Muscle of back (tissue), 13 donors: Measurements from ENCODE around the gene PEX14. TPM values are rescaled to one million over a fixed set of nuclear protein-coding genes. Genes with fewer than 3 reads are reported as not detected.
"Not testable (repeated sequence)": the region's sequence is repeated elsewhere in the genome, so short reads cannot be mapped to it uniquely, and the experiment has no call there.

Experiments used
- DNase-seq, 3 donors: peaks; one replicate each; pipeline versions ENCODE4 v3.0.0 to v3.0.0-alpha.2; 2013
- long read RNA-seq, 9 donors: transcript quantifications; one replicate each; lab custom pipeline, GENCODE V29; 2026
- polyA plus RNA-seq, 10 donors: library from polyadenylated mRNA; unstranded; fragments of 120-200 nt; gene quantifications; one replicate each; pipeline ENCODE4 v1.2.1, GENCODE V29; 2013; ENCODE audit not compliant: insufficient read length in 10 of 10

Gene PEX14, protein sequence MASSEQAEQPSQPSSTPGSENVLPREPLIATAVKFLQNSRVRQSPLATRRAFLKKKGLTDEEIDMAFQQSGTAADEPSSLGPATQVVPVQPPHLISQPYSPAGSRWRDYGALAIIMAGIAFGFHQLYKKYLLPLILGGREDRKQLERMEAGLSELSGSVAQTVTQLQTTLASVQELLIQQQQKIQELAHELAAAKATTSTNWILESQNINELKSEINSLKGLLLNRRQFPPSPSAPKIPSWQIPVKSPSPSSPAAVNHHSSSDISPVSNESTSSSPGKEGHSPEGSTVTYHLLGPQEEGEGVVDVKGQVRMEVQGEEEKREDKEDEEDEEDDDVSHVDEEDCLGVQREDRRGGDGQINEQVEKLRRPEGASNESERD
- polyA plus RNA-seq, result 10 to 100 TPM; 11.2 to 14.8 (median 13.6) TPM
- long read RNA-seq, donor 1, transcript PEX14-201 (9 exons, 1,985 nt), result major isoform, 6 of 6 reads
- long read RNA-seq, donor 1, partial matches to known transcripts, result 0 of 6 reads
- long read RNA-seq, donor 1, other reads (novel, unspliced or antisense), result 0 of 6 reads
- long read RNA-seq, donor 2, partial matches to known transcripts, result 0 of 3 reads
- long read RNA-seq, donor 2, other reads (novel, unspliced or antisense), result 0 of 3 reads
- long read RNA-seq, donor 3, result 0 reads
- long read RNA-seq, donor 4, partial matches to known transcripts, result 6 of 8 reads
- long read RNA-seq, donor 4, other reads (novel, unspliced or antisense), result 0 of 8 reads
- long read RNA-seq, donor 5, partial matches to known transcripts, result 0 of 3 reads
- long read RNA-seq, donor 5, other reads (novel, unspliced or antisense), result 0 of 3 reads
- long read RNA-seq, donor 6, transcript PEX14-201 (9 exons, 1,985 nt), result major isoform, 6 of 6 reads
- long read RNA-seq, donor 6, partial matches to known transcripts, result 0 of 6 reads
- long read RNA-seq, donor 6, other reads (novel, unspliced or antisense), result 0 of 6 reads
- long read RNA-seq, donor 7, partial matches to known transcripts, result 0 of 5 reads
- long read RNA-seq, donor 7, other reads (novel, unspliced or antisense), result 0 of 5 reads
- long read RNA-seq, donor 8, partial matches to known transcripts, result 0 of 2 reads
- long read RNA-seq, donor 8, other reads (novel, unspliced or antisense), result 0 of 2 reads
- long read RNA-seq, donor 9, partial matches to known transcripts, result 0 of 1 reads
- long read RNA-seq, donor 9, other reads (novel, unspliced or antisense), result 0 of 1 reads

GRCh38 chr1:10474613-10475507 lies at the start of gene PEX14:
Gene PEX14 (plus strand): TSS chr1:10474950. CDS start chr1:10474967, 17 bp downstream.
- DNase-seq, result peak; percentile 82 to 95 (median 89)

DNA sequence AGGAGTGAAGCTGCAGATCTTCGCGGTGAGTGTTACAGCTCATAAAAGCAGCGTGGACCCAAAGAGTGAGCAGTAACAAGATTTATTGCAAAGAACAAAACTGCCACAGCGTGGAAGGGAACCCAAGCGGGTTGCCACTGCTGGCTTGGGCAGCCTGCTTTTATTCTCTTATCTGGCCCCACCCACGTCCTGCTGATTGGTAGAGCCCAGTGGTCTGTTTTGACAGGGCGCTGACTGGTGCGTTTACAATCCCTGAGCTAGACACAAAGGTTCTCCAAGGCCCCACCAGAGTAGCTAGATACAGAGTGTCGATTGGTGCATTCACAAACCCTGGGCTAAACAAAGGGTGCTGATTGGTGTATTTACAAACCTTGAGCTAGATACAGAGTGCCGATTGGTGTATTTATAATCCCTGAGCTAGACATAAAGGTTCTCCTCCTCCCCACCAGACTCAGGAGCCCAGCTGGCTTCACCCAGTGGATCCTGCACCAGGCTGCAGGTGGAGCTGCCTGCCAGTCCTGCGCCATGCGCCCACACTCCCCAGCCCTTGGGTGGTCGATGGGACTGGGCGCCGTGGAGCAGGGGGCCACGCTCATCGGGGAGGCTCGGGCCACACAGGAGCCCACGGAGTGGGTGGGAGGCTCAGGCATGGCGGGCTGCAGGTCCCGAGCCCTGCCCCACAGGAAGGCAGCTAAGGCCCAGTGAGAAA lies 48.8 kb upstream of the PEX14 start:
- DNase-seq, result not testable (repeated sequence)

DNA sequence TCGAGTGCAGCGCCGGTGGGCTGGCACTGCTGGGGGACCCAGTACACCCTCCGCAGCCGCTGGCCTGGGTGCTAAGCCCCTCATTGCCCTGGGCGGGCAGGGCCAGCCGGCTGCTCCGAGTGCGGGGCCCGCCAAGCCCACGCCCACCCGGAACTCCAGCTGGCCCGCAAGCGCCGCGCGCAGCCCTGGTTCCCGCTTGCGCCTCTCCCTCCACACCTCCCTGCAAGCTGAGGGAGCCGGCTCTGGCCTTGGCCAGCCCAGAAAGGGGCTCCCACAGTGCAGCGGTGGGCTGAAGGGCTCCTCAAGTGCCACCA lies 48.3 kb upstream of the PEX14 start:
- DNase-seq, result not testable (repeated sequence)

DNA sequence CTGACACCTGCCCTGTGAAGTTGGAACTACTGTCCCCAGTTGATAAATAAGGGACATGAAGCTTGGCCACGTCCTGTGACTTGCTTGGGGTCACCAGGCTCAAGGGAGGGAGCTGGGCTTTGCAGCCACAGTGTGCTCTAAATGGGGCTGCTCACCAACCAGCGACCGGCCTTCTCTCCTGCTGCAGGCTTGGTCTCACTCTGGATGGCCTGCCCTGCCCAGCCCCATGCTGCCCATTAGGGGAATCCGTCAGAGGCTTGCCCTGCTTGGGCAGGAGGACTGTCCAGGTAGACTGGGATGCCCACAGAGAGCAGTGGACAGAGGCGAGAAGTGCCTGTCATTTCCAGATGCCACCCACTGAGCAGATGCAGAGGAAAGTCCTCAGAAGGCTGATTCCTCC lies 45.8 kb upstream of the PEX14 start:
- no peak for DNase-seq

GRCh38 chr1:10429868-10430215 lies 44.9 kb upstream of the PEX14 start:
- DNase-seq, result peak in 1 of 3 donors; percentile 16

DNA sequence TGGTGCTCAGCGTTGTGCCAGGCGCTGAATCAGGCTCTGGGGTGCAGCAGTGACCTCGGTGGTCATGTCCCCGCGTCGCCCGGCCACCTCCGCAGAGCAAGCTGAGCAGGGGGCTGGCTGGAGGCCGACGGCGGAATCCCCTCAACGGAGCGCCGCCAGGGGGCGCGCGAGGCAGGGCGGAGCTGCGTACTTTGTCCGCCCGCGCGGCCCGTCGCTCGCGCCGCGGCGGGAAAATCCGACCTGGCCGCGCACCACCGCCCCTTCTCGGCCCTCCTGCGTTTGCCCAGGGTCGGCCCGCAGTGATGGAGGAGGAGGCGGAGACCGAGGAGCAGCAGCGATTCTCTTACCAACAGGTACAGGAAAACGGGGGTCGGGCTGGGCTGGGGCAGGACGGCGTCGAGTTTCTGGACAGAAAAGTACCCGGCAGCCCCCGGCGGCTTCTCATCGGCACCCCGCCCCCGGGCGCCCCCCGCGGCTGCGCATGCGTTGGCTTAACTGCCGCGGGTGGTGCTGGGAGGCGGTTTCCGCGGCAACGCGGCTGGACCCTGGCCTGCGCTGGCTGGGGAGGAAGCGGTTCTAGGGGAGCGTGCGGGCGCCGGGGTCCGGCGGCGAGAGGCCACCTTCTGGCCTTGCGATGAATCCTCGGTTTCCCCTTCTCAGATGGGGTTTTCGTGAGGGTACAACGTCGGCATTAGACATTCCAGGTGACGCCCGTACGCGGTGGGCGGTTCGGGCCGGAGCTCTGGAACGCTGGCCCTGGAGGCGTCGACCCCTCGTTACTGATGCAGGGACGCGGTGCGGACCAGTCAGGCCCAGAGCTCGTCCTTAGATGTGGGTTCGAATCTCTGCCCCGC lies 44.3 kb upstream of the PEX14 start, which contains the start of gene CENPS:
CENPS (plus strand) TSS at position 218 of the 854 bp plus-strand sequence; CDS start at position 303, 85 bp downstream.
- peak; percentile 91 to 98 (median 96) for DNase-seq

GRCh38 chr1:10431070-10431730 lies 43.5 kb upstream of the PEX14 start:
- no peak for DNase-seq

- DNase-seq, result no peak
Observed at GRCh38 chr1:10432910-10433700, 41.6 kb upstream of the PEX14 start.

DNA sequence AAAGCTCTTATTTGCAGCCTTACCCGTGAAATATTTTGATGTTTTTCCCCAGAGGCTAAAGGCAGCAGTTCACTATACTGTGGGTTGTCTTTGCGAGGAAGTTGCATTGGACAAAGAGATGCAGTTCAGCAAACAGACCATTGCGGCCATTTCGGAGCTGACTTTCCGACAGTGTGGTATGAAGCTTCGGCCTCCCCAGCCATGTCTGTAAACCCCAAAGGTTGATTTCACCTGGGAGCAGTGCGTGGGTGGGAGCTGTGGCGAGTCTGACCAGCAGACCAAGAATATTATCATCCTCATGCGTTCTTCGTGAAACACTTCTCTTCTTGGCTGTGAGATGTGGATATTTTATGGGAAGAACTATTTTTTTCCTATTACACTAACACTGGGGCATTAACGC lies 41.0 kb upstream of the PEX14 start:
- no peak for DNase-seq

- no peak for DNase-seq
Observed at GRCh38 chr1:10434590-10434989, 40.2 kb upstream of the PEX14 start.

DNA sequence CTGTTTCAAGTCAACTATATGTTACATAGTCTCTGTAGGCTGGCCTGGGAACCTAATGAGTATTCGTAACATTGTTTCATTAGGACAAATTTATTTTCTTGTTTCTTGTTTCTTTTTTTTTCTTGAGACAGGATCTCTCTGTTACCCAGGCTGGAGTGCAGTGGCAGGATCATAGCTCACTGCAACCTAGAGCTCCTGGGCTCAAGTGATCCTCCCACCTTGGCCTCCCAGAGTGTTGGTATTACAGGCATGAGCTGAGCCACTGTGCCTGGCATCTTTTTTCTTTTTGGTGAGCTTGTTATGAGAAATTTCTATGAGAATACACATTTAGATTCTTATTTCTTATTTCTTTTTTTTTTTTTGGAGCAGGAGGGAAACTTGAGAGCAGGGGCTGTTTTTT lies 37.7 kb upstream of the PEX14 start:
- no peak for DNase-seq

DNA sequence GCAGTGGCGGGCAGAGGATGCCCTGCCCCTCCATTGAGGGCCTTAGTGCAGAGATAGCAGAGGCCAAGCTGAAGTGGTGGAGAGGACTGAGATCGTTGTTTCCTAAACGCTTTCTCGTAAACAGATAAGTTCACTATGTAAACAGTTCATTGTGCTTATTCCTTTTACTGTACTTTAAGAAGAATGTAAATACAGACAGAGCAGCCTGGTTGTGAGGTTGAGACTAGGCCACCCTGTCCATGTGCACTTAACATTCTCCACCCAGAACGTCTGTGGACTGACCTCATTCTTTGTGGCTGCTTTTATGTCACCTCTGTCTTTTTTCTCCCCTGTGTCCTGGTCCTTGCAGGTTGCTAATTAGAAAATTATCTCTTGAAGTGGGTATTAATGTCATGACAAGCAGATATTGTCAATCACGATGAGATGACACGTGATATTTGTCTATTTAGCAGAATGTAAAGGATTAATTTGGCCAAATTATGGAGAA lies 36.0 kb upstream of the PEX14 start:
- no peak for DNase-seq

DNA sequence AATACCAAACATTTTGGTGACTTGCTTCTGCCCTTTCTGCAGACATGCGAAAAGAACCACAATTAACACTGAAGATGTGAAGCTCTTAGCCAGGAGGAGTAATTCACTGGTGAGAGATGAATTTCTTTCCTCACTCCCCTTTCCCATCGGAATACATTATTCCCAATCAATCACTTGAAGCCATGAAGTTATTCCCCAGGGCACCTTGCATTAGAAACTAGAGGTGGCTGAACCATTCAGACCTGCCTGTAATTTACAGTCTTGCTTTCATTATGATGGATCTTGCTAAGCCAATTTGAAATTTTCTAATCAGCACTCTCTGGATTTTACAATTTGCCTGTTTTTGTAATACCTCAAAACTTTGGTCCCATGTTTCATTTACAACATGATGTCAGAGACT lies 34.4 kb upstream of the PEX14 start:
- no peak for DNase-seq

GRCh38 chr1:10440794-10441193 lies 34.0 kb upstream of the PEX14 start:
- DNase-seq, result no peak

- no peak for DNase-seq
Observed at GRCh38 chr1:10444248-10444647, 30.5 kb upstream of the PEX14 start.

GRCh38 chr1:10444795-10445397 lies 29.9 kb upstream of the PEX14 start:
- no peak for DNase-seq

DNA sequence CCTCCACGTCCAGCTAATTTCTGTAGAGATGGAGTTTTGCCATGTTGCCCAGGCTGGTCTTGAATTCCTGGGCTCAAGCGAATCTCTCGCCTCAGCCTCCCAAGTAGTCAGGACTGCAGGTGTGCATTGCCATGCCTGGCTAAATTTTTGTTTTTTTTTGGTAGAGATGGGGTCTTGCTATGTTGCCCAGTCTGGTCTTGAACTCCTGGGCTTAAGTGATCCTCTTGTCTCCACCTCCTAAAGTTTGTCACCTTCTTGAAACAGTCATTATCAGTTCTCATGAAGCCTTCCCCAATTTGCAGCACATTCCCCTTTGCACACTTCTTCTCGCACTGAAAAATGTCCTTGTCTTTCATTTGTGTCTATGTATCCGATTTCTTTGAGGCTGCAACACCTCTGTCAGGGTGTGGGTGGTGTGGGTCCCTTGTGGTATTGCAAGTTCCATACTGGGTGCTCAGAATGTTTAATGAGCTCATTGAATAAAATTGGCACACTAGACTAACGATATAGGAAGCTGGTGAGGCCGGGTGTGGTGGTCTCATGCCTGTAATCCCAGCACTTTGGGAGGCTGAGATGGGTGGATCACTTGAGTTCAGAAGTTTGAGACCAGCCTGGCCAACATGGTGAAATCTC lies 27.8 kb upstream of the PEX14 start:
- no peak for DNase-seq
